Activated naive CD4-positive, alpha-beta T cell treated with anti-CD3 and anti-CD28 coated beads, Interleukin-2, amount 50 U/mL, for 72 hours (primary cell): ENCODE measurements around the gene PRXL2A. TPM values are rescaled to one million over a fixed set of nuclear protein-coding genes. Genes with fewer than 3 reads are reported as not detected.

ENCODE experiments used
- ATAC-seq, 2 donors: fragments of 150-1000 bp; cut with Tn5 transposase; 2 replicates each; pipeline ENCODE4 v1.10.0; 2021; ENCODE audit warnings: mild to moderate bottlenecking in 2 of 2, moderate library complexity in 2 of 2
- DNase-seq, 2 donors: peaks; one replicate each; pipeline ENCODE4 v3.0.0; 2021 to 2022; ENCODE audit warnings: low spot score in 2 of 2
- H3K27ac Mint-ChIP-seq, 2 donors: one replicate each; pipeline ENCODE4 v1.8.0; 2022; ENCODE audit warnings: mild to moderate bottlenecking in 2 of 2, mixed read lengths in 2 of 2
- H3K36me3 Mint-ChIP-seq, 2 donors: one replicate each; pipeline ENCODE4 v1.8.0; 2022; ENCODE audit warnings: mixed read lengths in 2 of 2
- H3K9me3 Mint-ChIP-seq, 2 donors: one replicate each; pipeline ENCODE4 v1.8.0; 2022; ENCODE audit warnings: mixed read lengths in 2 of 2
- total RNA-seq, 2 donors: library from RNA; stranded (reverse); gene quantifications; one replicate each; pipeline ENCODE4 v1.2.3, GENCODE V29; 2022

The PRXL2A gene
- total RNA-seq, 2 donors from 2014 or later: 15.1 to 18.5 TPM

DNA sequence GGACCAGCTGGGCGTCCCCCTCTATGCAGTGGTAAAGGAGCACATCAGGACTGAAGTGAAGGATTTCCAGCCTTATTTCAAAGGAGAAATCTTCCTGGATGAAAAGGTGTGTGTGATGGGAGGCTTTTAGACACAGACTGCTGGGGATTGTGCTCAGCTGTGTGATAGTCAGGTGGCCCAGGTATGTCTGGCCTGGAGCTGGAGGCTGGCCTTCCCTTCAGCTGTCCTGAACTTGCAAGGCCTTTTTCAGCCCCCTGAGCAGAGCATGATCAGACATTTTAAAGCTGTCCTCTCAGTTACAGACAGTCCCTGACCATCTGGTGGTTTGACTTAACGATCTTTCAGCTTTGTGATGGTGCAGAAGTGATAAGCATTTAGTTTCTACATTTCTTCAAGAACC, 17.6 kb downstream of the PRXL2A start:
- H3K27ac Mint-ChIP-seq: no peak overlapping the region
- ATAC-seq (no peak), DNase-seq (no peak)
- no peaks in the 10 kb centered on the region for H3K9me3 Mint-ChIP-seq
- peaks cover 0 to 16% of the 10 kb centered on the region in 2 donors for H3K36me3 Mint-ChIP-seq

- DNase-seq (no peak), ATAC-seq (no peak)
- Mint-ChIP-seq H3K9me3 (no peaks in the 10 kb centered on the region), H3K27ac (no peak overlapping the region), H3K36me3 (peaks cover 0 to 16% of the 10 kb centered on the region in 2 donors)
Observed at GRCh38 chr10:80427541-80427940, 19.2 kb downstream of the PRXL2A start.

DNA sequence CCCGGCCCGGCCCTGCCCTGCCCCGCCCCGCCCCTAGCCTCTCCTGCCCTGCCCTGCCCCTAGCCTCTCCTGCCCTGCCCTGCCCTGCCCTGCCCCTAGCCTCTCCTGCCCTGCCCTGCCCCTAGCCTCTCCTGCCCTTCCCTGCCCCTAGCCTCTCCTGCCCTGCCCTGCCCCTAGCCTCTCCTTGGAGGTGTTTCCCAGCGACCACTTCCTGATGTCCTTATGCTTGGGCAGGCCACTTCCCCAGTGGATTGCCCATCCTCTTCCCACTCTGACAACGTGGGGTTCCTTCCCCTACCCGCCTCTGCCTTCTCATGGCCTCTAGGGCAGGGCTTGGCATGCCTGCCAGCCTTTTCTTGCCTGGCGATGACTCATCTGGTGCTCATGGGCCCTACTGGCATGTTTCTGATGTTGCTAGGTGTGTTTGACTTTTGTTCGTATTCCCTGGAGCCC, 21.2 kb downstream of the PRXL2A start:
- no peaks in the 10 kb centered on the region for H3K9me3 Mint-ChIP-seq
- no peak for DNase-seq
- peak overlapping the region; percentile 24 to 92 for H3K27ac Mint-ChIP-seq
- ATAC-seq: peak in 1 of 2 donors; percentile 69
- H3K36me3 Mint-ChIP-seq: peaks cover 0 to 16% of the 10 kb centered on the region in 2 donors

GRCh38 chr10:80433134-80433533, 24.8 kb downstream of the PRXL2A start:
- Mint-ChIP-seq H3K27ac (peak overlapping the region in 1 of 2 donors; percentile 31), H3K9me3 (no peaks in the 10 kb centered on the region), H3K36me3 (peaks cover 0 to under 1% of the 10 kb centered on the region in 2 donors)
- DNase-seq: no peak
- ATAC-seq: no peak

- no peaks in the 10 kb centered on the region for H3K9me3 Mint-ChIP-seq
- ATAC-seq (no peak), DNase-seq (no peak)
- no peaks in the 10 kb centered on the region for H3K36me3 Mint-ChIP-seq
- H3K27ac Mint-ChIP-seq: no peak overlapping the region
Observed at GRCh38 chr10:80436446-80437098, 28.2 kb downstream of the PRXL2A start.

DNA sequence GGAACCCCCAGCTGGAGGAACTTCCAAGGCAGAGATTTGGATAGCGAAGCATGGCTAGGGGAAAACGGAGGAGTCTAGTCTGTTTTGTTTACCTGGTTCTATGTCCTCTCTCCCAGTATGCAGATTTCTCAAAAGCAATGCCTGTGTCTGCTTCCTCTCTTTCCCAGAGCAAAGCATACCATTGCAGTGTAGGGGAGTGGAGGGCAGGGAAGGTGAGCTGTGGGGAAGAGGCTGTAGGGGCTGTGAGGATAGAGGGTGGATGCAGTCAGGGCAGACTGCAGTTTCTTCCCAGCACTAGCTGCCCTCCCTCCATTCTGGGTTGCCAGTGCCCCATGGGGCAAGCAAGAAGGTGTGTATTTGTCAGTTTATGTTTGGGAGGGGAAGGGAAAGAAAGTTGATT, 28.9 kb downstream of the PRXL2A start:
- H3K27ac Mint-ChIP-seq: peak overlapping the region in 1 of 2 donors; percentile 19
- no peaks in the 10 kb centered on the region for H3K9me3 Mint-ChIP-seq
- ATAC-seq (no peak), DNase-seq (no peak)
- H3K36me3 Mint-ChIP-seq: no peaks in the 10 kb centered on the region

DNA sequence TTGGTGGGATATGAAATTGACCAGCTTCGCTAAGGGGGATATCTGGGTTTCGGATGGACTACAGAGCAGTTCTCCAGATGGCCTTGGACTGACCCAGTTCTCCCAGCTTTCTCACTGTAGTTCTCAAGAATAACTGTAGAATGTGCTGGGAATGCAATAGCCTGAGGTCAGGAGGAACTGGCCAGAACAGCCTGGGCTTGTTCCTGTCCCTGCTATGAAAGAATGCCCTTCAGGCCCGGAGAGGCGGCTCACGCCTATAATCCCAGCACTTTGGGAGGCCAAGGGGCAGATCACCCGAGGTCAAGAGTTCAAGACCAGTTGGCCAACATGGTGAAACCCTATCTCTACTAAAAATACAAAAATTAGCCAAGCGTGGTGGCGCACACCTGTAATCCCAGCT, 33.5 kb downstream of the PRXL2A start:
- ATAC-seq: no peak
- no peaks in the 10 kb centered on the region for H3K9me3 Mint-ChIP-seq
- no peaks in the 10 kb centered on the region for H3K36me3 Mint-ChIP-seq
- H3K27ac Mint-ChIP-seq: peak overlapping the region in 1 of 2 donors; percentile 58
- no peak for DNase-seq

GRCh38 chr10:80442879-80443278, 34.5 kb downstream of the PRXL2A start:
- no peaks in the 10 kb centered on the region for H3K9me3 Mint-ChIP-seq
- H3K36me3 Mint-ChIP-seq: no peaks in the 10 kb centered on the region
- ATAC-seq (no peak), DNase-seq (no peak)
- H3K27ac Mint-ChIP-seq: no peak overlapping the region

DNA sequence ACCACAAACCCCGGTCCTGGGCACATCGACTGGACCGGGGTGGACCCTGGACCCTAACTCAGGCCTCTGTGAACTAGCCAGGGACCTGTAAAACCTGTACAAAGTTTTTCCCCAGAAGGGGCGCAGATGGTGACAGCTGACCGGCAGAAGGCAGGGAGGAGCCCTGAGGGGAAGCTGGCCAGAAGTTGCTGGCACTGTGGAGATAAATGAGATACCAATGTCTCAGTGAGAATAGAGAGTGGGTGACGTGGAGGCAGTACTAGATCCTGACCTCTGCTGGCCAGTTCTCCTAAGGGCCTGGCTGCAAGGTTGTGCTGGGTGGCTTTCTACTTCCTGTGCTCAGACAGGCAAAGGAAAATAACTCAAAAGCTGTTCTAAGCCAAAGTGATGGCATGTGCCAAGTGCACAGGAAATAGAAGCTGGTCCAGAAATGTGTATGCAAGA, 35.2 kb downstream of the PRXL2A start:
- ATAC-seq: peak; percentile 64 to 70
- Mint-ChIP-seq H3K27ac (peak overlapping the region; percentile 11 to 78), H3K36me3 (no peaks in the 10 kb centered on the region), H3K9me3 (no peaks in the 10 kb centered on the region)
- DNase-seq: no peak

GRCh38 chr10:80444124-80444523, 35.8 kb downstream of the PRXL2A start:
- Mint-ChIP-seq H3K36me3 (no peaks in the 10 kb centered on the region), H3K27ac (peak overlapping the region; percentile 51 to 78), H3K9me3 (no peaks in the 10 kb centered on the region)
- DNase-seq (no peak), ATAC-seq (peak; percentile 14 to 62)

DNA sequence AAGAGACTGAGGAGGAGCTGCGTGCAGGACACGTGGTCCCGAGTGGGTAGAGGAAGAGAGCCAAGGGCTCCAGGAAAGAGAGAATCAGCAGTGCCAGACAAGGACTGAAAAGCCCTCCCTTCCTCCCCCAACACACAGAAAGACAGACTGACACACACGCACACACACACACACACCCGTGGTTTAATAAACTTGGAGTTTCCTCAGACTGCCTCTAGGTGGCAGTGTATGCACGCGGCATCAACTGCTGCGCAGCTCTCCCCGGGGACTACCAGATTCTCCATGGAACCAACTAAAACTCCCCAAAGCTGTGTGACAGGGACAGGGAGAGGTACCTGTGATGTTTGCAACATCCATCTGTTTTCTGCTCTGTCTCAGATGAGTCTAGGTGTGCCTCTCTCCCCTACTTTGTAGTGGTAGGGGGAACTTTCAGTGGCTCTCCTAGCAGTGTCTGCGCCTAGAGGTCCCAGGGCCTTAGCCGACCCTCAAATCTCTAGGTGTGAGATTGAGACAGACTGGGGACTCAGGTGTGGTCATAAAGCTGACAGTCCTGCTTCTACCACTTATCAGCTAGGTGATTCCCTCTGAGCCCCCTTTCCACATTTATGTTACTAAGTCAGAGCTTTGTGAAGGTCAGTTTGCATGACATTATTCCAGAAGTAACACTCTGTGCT, 36.4 kb downstream of the PRXL2A start:
- DNase-seq: no peak
- Mint-ChIP-seq H3K9me3 (no peaks in the 10 kb centered on the region), H3K36me3 (no peaks in the 10 kb centered on the region), H3K27ac (peak overlapping the region; percentile 51 to 78)
- ATAC-seq: peak; percentile 74 to 81

DNA sequence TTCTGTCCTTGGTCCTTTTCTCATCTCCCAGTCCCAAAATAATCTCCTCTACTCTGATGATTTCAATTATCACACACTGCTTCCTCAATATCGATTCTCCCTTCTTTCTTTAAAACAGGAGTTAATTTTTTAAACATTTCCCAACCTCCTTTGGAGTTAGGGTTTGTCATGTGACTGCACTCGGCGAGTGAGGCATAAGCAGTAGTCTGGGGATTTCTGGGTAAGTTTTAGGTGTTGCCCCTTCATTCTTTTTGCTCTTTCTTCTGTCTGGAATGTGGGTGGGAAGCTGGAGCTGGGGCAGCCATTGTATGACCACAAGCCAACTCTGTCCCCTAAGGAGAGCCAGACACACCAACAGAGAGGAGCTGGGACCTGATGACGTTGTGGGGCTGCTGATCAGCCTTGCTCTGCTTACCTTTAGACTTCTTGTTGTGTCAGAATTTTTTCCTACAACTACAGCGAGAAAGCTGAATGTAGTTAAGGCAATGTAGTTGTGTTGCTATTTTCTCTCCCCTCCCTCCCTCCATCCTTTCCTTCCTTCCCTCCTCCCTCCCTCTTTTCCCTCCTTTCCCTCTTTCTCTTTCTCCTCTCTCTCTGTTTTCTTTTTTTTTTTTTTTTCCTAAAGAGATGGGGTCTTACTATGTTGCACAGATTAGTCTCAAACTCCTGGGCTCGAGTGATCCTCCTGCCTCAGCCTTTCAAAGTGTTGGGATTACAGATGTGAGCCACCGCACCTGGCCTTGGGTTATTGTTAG, 39.3 kb downstream of the PRXL2A start:
- DNase-seq (no peak), ATAC-seq (no peak)
- Mint-ChIP-seq H3K27ac (peak overlapping the region in 1 of 2 donors; percentile 16), H3K9me3 (no peaks in the 10 kb centered on the region), H3K36me3 (no peaks in the 10 kb centered on the region)

DNA sequence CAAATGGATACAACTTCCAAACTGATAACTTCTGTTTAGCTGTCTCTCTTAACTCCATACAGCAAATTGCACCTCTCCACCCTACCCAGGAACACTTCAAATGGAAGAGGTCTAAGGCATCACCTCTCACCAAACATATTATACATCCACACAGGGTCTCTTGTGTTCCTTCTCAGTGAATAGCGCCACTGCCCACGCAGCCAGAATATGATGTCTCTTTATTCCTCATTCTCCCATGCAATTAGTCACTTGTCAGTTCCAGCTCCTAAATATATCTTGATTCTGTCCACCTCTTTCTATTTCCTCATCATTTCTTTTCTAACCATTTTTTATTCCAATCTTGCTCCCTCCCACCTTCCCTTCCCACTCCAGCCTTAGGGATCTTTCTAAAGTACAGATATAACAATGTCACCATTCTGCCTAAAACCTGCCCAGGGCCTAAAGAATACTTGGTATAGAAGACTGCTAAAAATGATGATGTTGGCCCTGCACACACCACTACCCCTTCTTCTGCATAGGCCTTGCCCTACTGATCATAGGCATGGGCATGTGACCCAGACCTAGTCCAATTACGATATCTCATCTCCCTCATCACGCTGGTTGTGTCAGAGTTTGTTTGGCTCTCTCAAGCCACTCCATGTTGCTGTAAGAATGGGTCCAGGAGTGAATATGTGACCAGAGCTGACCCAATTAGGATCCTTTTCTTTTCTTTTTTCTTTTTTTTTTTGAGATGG, 40.0 kb downstream of the PRXL2A start:
- Mint-ChIP-seq H3K27ac (no peak overlapping the region), H3K9me3 (no peaks in the 10 kb centered on the region), H3K36me3 (no peaks in the 10 kb centered on the region)

DNA sequence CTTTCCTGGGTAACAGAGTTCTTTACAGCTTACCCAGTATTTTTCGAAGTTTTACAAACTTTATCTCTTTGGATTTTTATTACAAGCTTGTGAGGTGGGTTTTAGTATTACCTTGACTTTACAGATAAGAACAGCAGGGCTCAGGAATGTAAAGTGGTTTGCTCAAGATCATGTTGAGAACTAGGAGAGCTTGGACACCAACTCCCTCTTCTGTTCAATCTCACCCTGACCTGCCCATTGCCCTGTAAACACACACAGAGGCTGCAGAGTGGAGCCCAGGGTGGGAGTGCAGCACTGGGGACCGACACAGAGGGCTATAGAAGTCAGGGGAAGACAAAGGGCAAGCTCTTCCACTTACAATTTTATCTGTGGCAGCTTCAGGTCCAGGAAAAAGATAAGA, 41.2 kb downstream of the PRXL2A start:
- no peak for DNase-seq
- Mint-ChIP-seq H3K27ac (no peak overlapping the region), H3K36me3 (no peaks in the 10 kb centered on the region), H3K9me3 (no peaks in the 10 kb centered on the region)
- no peak for ATAC-seq

More for the DNA sequence above, 40.0 kb downstream of the PRXL2A start:
- DNase-seq (no peak), ATAC-seq (no peak)

- Mint-ChIP-seq H3K27ac (no peak overlapping the region), H3K9me3 (no peaks in the 10 kb centered on the region), H3K36me3 (peaks cover 13% of the 10 kb centered on the region in 2 donors)
- no peak for ATAC-seq
- DNase-seq: no peak
Observed at GRCh38 chr10:80451132-80451531, 42.8 kb downstream of the PRXL2A start.

GRCh38 chr10:80452069-80452468, 43.7 kb downstream of the PRXL2A start:
- H3K27ac Mint-ChIP-seq: no peak overlapping the region
- no peak for ATAC-seq
- DNase-seq: no peak
- no peaks in the 10 kb centered on the region for H3K9me3 Mint-ChIP-seq
- peaks cover 13 to 17% of the 10 kb centered on the region in 2 donors for H3K36me3 Mint-ChIP-seq

GRCh38 chr10:80452640-80453039, 44.3 kb downstream of the PRXL2A start:
- Mint-ChIP-seq H3K36me3 (peaks cover 13 to 17% of the 10 kb centered on the region in 2 donors), H3K9me3 (no peaks in the 10 kb centered on the region), H3K27ac (no peak overlapping the region)
- no peak for DNase-seq
- no peak for ATAC-seq
